Chondrocyte (in vitro differentiated cells): ENCODE measurements around the gene NPIPA5. TPM values are rescaled to one million over a fixed set of nuclear protein-coding genes. Genes with fewer than 3 reads are reported as not detected.
"Not testable (repeated sequence)": the region's sequence is repeated elsewhere in the genome, so short reads cannot be mapped to it uniquely, and the experiment has no call there.

Experiments used
- DNase-seq: peaks from one replicate; pipeline ENCODE4 v3.0.0; 2021; ENCODE audit warnings: mixed read lengths, low spot score
- H3K27ac Mint-ChIP-seq: one replicate; pipeline ENCODE4 v1.8.0; 2021; ENCODE audit warnings: mild to moderate bottlenecking, moderate library complexity, mixed read lengths; ENCODE audit not compliant: unreplicated experiment
- H3K27me3 Mint-ChIP-seq: 2 replicates; pipeline ENCODE4 v1.8.0; 2021; ENCODE audit warnings: low read depth, mixed read lengths
- H3K36me3 Mint-ChIP-seq: 2 replicates; pipeline ENCODE4 v1.8.0; 2021; ENCODE audit warnings: low read depth, mixed read lengths
- H3K4me1 Mint-ChIP-seq: 2 replicates; pipeline ENCODE4 v1.8.0; 2021; ENCODE audit warnings: low read depth, mild to moderate bottlenecking, mixed read lengths
- H3K4me3 Mint-ChIP-seq: one replicate; pipeline ENCODE4 v1.8.0; 2021; ENCODE audit warnings: mild to moderate bottlenecking, moderate library complexity, mixed read lengths; ENCODE audit not compliant: unreplicated experiment
- H3K9me3 Mint-ChIP-seq: 2 replicates; pipeline ENCODE4 v1.8.0; 2021; ENCODE audit warnings: low read depth, mixed read lengths
- total RNA-seq: library from RNA; stranded (reverse); gene quantifications from 3 replicates; pipeline ENCODE4 v1.2.1, GENCODE V29; 2021
- TF ChIP-seq, protein P1 (sequence below): fragments of 200-600 bp; sonication (generic); IDR thresholded peaks from 2 replicates; pipeline ENCODE4 v1.5.0; 2021; ENCODE audit warnings: antibody characterized with exemption, mild to moderate bottlenecking, moderate library complexity

The NPIPA5 gene
- total RNA-seq, 1 donor from 2014 or later = 7.7 TPM

- H3K27ac Mint-ChIP-seq = no peak overlapping the region
- H3K36me3 Mint-ChIP-seq = no peaks in the 10 kb centered on the region
- TF ChIP-seq, protein P1, sequence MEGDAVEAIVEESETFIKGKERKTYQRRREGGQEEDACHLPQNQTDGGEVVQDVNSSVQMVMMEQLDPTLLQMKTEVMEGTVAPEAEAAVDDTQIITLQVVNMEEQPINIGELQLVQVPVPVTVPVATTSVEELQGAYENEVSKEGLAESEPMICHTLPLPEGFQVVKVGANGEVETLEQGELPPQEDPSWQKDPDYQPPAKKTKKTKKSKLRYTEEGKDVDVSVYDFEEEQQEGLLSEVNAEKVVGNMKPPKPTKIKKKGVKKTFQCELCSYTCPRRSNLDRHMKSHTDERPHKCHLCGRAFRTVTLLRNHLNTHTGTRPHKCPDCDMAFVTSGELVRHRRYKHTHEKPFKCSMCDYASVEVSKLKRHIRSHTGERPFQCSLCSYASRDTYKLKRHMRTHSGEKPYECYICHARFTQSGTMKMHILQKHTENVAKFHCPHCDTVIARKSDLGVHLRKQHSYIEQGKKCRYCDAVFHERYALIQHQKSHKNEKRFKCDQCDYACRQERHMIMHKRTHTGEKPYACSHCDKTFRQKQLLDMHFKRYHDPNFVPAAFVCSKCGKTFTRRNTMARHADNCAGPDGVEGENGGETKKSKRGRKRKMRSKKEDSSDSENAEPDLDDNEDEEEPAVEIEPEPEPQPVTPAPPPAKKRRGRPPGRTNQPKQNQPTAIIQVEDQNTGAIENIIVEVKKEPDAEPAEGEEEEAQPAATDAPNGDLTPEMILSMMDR = no peak
- DNase-seq = no peak
- peaks cover 3% of the 10 kb centered on the region for H3K27me3 Mint-ChIP-seq
- H3K9me3 Mint-ChIP-seq = no peaks in the 10 kb centered on the region
- H3K4me1 Mint-ChIP-seq = peaks cover 8% of the 10 kb centered on the region
- no peak overlapping the region for H3K4me3 Mint-ChIP-seq
Observed at GRCh38 chr16:15418206-15418605, 40.1 kb upstream of the NPIPA5 start.

DNA sequence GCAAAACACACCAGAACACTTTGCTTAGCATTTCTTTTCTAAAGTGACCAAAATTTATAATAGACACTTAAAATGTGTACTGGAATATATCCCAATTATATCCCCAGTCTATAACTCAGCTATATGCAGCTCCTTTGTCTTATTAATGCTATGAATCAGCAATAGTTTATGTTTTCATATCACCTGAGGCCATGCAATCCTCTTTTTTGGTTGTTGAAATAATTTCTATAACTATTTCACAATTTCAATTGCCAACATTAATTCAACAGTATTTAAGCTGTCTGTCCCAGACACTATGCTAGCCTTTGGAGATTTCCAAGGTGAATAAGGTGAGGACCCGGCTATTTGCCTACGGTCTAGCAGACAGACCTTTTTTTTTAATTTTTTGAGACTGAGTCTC lies 39.1 kb upstream of the NPIPA5 start:
- Mint-ChIP-seq H3K9me3 (no peaks in the 10 kb centered on the region), H3K36me3 (no peaks in the 10 kb centered on the region), H3K4me1 (peaks cover 8% of the 10 kb centered on the region), H3K27ac (no peak overlapping the region), H3K27me3 (peaks cover 3% of the 10 kb centered on the region), H3K4me3 (no peak overlapping the region)
- DNase-seq = no peak
- TF ChIP-seq, protein P1 = no peak

GRCh38 chr16:15415511-15415985 lies 37.5 kb upstream of the NPIPA5 start:
- Mint-ChIP-seq H3K36me3 (no peaks in the 10 kb centered on the region), H3K4me3 (no peak overlapping the region), H3K9me3 (no peaks in the 10 kb centered on the region), H3K27ac (no peak overlapping the region), H3K27me3 (peaks cover 2% of the 10 kb centered on the region), H3K4me1 (peaks cover 8% of the 10 kb centered on the region)
- TF ChIP-seq, protein P1 = no peak
- no peak for DNase-seq

DNA sequence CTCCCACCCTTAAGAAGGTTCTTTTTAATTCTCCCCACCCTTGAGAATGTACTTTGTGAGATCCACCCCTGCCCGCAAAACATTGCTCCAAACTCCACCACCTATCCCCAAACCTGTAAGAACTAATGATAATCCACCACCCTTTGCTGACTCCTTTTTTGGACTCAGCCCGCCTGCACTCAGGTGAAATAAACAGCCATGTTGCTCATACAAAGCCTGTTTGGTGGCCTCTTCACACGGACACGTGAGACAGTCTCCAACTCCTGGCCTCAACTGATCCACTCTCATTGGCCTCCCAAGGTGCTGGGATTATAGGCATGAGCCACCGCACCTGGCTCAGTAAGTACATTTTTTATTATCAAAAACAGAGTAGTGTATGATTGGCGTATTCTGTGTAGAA lies 31.4 kb upstream of the NPIPA5 start:
- H3K27ac Mint-ChIP-seq, H3K4me3 Mint-ChIP-seq, H3K27me3 Mint-ChIP-seq, DNase-seq, H3K36me3 Mint-ChIP-seq, H3K4me1 Mint-ChIP-seq, H3K9me3 Mint-ChIP-seq: not testable (repeated sequence)

GRCh38 chr16:15407756-15408155 lies 29.7 kb upstream of the NPIPA5 start:
- not testable (repeated sequence) for H3K4me1 Mint-ChIP-seq, H3K27ac Mint-ChIP-seq, H3K27me3 Mint-ChIP-seq, H3K4me3 Mint-ChIP-seq, DNase-seq, H3K36me3 Mint-ChIP-seq, H3K9me3 Mint-ChIP-seq

- peaks cover 3% of the 10 kb centered on the region for H3K36me3 Mint-ChIP-seq
- H3K4me1 Mint-ChIP-seq = no peaks in the 10 kb centered on the region
- H3K27me3 Mint-ChIP-seq = no peaks in the 10 kb centered on the region
- no peaks in the 10 kb centered on the region for H3K9me3 Mint-ChIP-seq
- DNase-seq = no peak
- H3K4me3 Mint-ChIP-seq = no peak overlapping the region
- TF ChIP-seq, protein P1 = no peak
- H3K27ac Mint-ChIP-seq = no peak overlapping the region
Observed at GRCh38 chr16:15404792-15405191, 26.7 kb upstream of the NPIPA5 start.

DNA sequence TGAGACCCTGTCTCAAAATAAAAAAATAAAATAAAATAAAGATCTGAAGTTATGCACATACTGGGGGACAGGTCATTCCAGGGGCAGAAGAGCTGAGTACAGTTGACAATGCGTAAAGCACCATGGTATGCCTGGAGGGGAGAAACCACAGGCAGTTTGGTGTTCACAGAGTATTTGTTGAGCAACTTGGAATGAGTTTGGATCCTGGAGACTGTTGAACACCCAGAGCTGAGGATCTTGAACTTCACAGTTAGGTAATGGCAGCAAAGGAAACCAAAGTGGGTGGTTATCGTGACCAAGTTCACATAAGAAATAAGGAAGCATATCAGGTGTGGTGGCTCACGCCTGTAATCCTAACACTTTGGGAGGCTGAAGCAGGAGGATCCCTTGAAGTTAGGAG lies 26.0 kb upstream of the NPIPA5 start:
- not testable (repeated sequence) for H3K27ac Mint-ChIP-seq, H3K4me1 Mint-ChIP-seq, H3K36me3 Mint-ChIP-seq, H3K27me3 Mint-ChIP-seq, H3K9me3 Mint-ChIP-seq, H3K4me3 Mint-ChIP-seq, DNase-seq
